Body of pancreas (tissue), 4 donors: ENCODE measurements around the gene BLOC1S3.

Experiments used
- CTCF ChIP-seq, 7 experiments: fragments of 450-650 bp in 4 of 7; fragments of 200-600 bp in 3 of 7; sonication (generic) in 3 of 7; IDR thresholded peaks; one replicate each; pipeline ENCODE4 v1.5.1; 2016 to 2019; ENCODE audit warnings: antibody characterized with exemption in 7 of 7
- POLR2A ChIP-seq, 3 donors: fragments of 450-650 bp; IDR thresholded peaks; one replicate each; pipeline ENCODE4 v1.6.1; 2016; ENCODE audit warnings: antibody characterized with exemption in 3 of 3, mild to moderate bottlenecking in 2 of 3

- TF ChIP-seq CTCF (IDR thresholded peaks at IDR 0.05) (no peak), POLR2A (IDR thresholded peaks at IDR 0.05) (no peak)
These were observed 9.7 kb upstream of the BLOC1S3 start for GRCh38 chr19:45168767-45169351.
